ENCODE results near the gene IGLL5.

Gene IGLL5

DNA sequence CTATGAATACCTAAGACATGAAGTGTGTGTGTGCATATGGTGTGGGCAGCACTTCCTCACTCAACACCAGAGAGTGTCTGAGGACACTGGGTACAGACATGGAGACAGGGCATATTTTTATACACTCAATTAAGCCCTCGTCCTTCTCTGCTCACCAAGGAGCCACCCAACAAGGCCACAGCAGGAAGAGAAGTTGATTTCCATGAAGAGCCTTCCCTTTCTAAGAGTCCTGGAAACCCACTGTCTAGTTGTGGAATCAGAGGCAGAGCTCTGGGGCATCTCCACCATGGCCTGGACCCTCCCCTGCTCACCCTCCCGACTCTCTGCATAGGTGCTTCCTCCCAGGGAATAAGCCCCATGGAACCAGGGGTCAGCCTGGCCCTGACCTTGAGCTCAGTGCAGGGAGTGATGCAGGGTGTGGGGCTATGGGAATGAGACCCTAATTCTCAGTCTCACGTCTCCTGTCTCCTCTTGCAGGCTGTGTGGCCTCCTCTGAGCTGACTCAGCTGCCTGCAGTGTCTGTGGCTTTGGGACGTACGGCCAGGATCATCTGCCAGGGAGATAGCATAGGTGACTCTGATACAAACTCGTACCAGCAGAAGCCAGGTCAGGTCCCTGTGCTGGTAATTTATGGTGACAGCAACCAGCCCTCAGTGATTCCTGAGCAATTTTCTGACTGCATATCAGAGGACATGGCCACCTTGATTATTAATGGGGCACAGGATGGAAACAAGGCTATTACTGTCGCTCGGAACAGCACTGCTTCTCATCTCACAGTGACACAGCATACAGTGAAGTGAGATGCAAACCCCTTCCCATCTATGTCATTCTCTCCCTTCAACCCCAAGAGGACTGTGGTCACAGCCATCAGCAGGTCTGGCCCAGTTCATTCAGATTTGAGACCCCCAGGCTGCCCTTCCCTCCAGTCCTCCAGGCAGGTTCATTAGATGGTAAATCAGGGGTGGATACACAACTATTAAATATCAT lies 14.6 kb upstream of the IGLL5 start:
- Mint-ChIP-seq H3K4me3 (no peak overlapping the region), H3K27ac (no peak overlapping the region), H3K9me3 (peaks cover 2% of the 10 kb centered on the region), H3K36me3 (no peaks in the 10 kb centered on the region), H3K4me1 (peaks cover 36% of the 10 kb centered on the region), H3K27me3 (peaks cover 10% of the 10 kb centered on the region)
- no peak for ATAC-seq

DNA sequence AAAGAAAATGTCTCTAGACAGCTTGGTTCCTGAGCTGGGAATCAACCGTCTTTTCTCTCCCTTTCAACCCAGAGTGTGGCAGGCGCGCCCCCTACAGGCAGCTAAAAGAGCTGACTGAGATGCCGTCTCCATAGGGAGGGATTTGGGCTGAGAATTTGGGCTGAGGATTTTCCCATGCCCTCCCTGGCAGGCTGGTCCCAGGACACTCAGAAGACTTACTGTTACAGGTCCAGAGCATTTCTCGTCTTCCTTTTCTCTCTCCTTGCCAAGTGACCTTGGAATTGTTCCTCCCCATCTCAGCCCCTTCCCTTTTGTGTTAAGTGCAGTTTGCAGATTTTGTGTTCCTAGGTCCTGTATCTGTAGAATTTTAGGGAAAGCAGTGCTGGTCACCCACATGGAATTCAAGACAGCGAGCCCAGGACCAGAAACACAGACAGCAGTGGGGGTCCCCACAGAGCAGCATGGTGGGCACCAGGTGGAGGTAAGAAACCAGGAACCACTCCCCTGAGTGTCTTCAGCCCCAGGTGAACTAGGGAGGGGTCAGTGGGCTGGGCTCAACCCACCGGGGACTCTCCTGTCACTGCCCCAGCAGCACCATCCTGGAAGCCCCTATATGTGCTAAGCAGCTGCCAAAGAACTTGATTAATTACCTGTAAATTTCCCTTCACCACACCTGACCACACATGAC lies 9.9 kb upstream of the IGLL5 start:
- no peak for ATAC-seq
- Mint-ChIP-seq H3K27ac (no peak overlapping the region), H3K27me3 (peaks cover 7% of the 10 kb centered on the region), H3K4me3 (no peak overlapping the region), H3K36me3 (no peaks in the 10 kb centered on the region), H3K4me1 (peaks cover 56% of the 10 kb centered on the region), H3K9me3 (no peaks in the 10 kb centered on the region)

DNA sequence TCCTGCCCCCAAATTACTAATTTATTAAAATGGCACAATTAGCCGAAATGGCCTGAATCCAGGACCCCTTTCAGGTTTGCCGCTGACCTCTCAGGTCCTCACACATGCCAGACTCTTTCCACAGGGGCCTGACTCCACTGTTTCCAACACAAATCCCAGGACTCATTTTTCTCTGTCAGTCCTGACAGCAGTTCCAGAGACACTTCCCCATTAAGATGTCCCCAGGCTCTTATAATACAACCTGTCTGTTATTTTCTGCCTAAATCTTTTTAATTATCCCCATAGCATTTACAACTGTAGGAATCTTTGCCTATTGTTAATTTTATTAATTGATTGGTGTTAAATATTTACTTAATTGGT lies 9.4 kb upstream of the IGLL5 start:
- H3K4me1 Mint-ChIP-seq, result peaks cover 61% of the 10 kb centered on the region
- no peak overlapping the region for H3K4me3 Mint-ChIP-seq
- no peaks in the 10 kb centered on the region for H3K9me3 Mint-ChIP-seq
- no peak overlapping the region for H3K27ac Mint-ChIP-seq
- ATAC-seq, result no peak
- H3K36me3 Mint-ChIP-seq, result no peaks in the 10 kb centered on the region
- peaks cover 7% of the 10 kb centered on the region for H3K27me3 Mint-ChIP-seq

DNA sequence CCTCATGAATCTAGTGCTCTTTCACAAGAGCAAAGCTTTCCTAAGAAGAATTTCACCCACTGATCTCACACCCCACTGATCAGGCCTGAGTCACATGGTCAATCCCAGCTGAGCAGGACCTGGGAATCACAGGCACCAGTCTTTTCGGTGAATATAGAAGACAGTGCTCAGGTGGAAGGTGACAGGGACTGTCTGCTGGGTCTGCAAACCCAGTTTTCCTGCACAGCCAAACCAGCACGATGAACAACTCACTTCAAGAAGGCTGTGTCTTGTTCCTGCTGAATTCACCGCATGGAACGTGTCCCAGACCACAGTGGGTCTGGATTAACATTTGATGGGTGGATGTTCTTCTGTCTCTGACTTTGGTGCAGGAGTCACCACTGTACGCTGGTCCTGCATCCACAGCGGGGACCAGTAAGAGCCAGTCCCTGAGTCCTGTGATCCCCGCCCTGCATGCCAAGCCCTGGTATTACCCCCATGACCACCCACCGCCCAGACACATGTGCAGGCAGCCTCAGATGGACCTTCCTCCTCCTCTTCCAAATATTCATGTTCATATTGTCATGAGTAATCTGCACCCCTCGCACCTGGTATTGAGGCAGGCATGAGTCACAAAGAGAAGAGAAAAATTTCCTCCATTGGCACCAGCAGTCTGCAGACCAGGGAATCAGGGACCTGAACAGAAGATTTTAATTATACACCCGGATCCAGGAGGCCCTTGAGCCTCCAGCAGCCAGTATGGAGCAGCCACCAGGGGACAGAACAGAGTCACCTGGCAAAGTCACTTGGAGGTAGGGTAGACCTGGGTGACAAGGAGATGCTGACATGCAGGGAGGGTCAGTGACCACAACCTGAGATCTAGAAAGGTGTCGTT lies 8.6 kb upstream of the IGLL5 start:
- Mint-ChIP-seq H3K4me3 (no peak overlapping the region), H3K4me1 (peaks cover 69% of the 10 kb centered on the region), H3K9me3 (no peaks in the 10 kb centered on the region), H3K27me3 (peaks cover 7% of the 10 kb centered on the region), H3K27ac (no peak overlapping the region), H3K36me3 (no peaks in the 10 kb centered on the region)
- no peak for ATAC-seq

DNA sequence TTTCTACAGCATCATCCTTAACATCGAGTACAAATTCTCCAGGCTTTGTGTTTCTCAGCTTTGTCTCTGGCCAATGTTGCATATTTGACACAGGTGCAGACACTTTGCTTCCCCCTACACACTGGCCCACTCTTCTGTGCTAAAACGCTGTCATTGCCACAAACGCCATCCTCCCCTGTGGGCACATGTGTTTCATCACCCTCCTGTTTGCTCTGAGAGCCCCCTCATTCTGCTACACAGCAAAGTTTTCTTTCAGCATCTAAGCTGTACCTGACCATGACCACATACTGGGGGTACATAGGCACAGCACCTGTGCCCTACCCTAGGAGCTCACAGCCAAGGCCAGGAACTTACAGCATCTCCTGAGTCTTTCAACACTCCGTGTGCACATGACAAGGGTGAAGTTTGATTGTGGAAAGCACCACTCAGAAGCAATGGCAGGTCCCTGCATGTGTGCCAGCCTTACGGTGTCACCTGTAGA lies 7.9 kb upstream of the IGLL5 start:
- Mint-ChIP-seq H3K36me3 (no peaks in the 10 kb centered on the region), H3K4me1 (peaks cover 76% of the 10 kb centered on the region), H3K27me3 (peaks cover 7% of the 10 kb centered on the region), H3K4me3 (no peak overlapping the region), H3K9me3 (no peaks in the 10 kb centered on the region), H3K27ac (no peak overlapping the region)
- no peak for ATAC-seq

DNA sequence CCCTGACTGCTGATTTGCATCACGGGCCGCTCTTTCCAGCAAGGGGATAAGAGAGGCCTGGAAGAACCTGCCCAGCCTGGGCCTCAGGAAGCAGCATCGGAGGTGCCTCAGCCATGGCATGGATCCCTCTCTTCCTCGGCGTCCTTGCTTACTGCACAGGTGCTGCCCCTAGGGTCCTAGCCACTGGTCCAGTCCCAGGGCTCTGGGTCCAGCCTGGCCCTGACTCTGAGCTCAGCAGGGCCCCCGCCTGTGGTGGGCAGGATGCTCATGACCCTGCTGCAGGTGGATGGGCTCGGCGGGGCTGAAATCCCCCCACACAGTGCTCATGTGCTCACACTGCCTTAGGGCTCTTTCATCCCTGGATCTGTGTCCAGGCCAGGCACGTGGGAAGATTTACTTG lies 7.0 kb upstream of the IGLL5 start:
- peaks cover 86% of the 10 kb centered on the region for H3K4me1 Mint-ChIP-seq
- ATAC-seq, result no peak
- H3K27ac Mint-ChIP-seq, result peak overlapping the region; percentile 44
- H3K9me3 Mint-ChIP-seq, result no peaks in the 10 kb centered on the region
- peaks cover 7% of the 10 kb centered on the region for H3K27me3 Mint-ChIP-seq
- no peaks in the 10 kb centered on the region for H3K36me3 Mint-ChIP-seq
- H3K4me3 Mint-ChIP-seq, result peak overlapping the region; percentile 23

DNA sequence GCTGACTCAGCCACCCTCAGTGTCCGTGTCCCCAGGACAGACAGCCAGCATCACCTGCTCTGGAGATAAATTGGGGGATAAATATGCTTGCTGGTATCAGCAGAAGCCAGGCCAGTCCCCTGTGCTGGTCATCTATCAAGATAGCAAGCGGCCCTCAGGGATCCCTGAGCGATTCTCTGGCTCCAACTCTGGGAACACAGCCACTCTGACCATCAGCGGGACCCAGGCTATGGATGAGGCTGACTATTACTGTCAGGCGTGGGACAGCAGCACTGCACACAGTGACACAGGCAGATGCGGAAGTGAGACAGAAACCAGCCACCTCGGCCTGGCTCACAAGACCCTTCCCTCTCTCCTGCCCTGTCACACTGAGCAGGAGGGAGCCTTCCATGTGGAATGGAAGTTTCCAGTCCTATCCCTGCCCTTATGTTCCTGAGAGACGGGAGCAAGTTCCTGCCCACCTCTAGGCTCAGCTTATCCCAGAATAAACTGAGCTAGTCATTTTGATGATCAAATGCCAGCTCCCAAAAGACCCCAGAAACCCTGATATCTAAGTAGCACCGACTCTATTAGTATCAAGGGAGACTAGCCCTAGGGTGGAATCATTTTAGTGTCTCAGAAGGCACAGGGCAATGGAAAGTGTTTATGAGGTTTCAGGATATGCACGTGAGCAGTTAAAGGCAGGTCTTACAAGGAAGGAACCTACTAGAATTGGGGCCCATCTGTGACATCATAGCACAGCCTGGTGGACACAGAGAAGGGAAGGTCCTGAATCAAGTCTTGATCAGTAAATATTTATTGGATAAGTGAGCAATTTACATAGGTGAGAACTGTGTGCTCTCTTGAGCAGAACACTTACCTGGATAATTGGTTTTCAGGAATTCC lies 6.3 kb upstream of the IGLL5 start:
- H3K4me1 Mint-ChIP-seq, result peaks cover 82% of the 10 kb centered on the region
- peak overlapping the region; percentile 44 for H3K27ac Mint-ChIP-seq
- peaks cover 7% of the 10 kb centered on the region for H3K27me3 Mint-ChIP-seq
- H3K9me3 Mint-ChIP-seq, result no peaks in the 10 kb centered on the region
- ATAC-seq, result peak; percentile 46
- H3K36me3 Mint-ChIP-seq, result no peaks in the 10 kb centered on the region
- H3K4me3 Mint-ChIP-seq, result peak overlapping the region; percentile 23

DNA sequence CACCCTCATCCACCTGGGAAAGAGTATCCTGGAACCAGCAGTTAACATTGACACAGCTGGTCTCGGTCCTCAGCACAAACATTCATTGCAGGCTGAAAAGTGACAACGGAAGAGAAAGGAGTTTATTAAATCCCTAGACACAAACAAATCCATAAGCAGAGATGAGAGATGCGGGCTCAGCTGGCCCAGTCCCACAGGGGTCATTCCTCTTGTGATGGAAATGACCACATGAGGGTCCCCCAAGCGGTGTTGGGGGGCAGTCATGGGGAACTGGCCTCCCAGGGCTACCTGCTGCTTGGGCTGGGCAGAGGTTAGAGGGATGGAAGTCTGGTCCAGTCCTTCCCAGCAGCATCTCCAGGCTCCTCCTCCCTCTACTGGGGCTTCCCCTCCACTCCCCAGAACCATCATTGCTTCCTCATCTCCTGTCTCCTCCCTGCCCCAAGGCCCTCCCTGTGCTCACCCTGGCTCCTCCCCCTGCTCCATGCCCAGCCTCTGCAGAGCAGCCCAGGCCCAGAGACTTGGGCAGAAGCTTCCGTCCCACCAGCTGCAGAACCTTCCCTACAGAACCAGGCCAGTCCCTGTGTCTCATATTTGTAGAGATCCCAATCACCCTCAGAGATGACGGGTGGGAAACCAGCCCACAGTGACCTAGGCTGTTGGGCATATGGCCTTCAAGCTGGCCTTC lies 5.4 kb upstream of the IGLL5 start:
- Mint-ChIP-seq H3K9me3 (no peaks in the 10 kb centered on the region), H3K27ac (no peak overlapping the region), H3K36me3 (no peaks in the 10 kb centered on the region), H3K27me3 (peaks cover 7% of the 10 kb centered on the region), H3K4me1 (peaks cover 81% of the 10 kb centered on the region), H3K4me3 (peak overlapping the region; percentile 4)
- no peak for ATAC-seq

DNA sequence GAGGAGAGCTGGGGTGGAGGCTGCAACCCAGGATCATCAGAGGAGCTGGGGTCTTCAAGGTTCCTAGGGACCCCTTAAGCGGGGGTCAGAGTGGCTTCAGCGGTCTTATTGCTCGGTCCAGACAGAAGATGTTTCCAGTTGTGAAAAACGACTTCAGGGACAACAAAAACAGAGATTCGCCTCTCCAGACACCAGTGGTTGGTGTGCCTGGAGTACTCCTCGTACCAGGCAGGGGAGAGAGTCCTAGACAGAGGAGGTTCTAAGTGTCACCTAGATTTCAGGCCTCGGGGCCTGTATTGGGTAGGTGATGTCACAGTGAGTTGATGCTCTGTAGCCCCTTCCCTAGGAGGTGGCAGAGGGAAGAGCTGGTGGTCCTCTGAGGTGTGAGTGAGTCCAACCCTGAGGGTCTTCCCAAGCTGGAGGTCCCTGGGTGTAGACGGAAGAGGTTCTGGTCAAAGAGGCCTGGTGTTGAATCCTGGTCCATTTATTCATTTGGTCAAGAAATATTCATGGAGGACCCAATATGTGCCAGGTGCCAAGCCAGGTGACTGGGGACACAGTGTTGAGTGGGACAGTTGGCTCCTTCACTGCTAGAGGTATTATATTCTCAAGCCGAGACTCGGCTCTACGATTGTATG lies 4.4 kb upstream of the IGLL5 start:
- Mint-ChIP-seq H3K9me3 (no peaks in the 10 kb centered on the region), H3K4me3 (no peak overlapping the region), H3K27me3 (peaks cover 8% of the 10 kb centered on the region), H3K27ac (no peak overlapping the region), H3K4me1 (peaks cover 83% of the 10 kb centered on the region), H3K36me3 (no peaks in the 10 kb centered on the region)
- ATAC-seq, result no peak

DNA sequence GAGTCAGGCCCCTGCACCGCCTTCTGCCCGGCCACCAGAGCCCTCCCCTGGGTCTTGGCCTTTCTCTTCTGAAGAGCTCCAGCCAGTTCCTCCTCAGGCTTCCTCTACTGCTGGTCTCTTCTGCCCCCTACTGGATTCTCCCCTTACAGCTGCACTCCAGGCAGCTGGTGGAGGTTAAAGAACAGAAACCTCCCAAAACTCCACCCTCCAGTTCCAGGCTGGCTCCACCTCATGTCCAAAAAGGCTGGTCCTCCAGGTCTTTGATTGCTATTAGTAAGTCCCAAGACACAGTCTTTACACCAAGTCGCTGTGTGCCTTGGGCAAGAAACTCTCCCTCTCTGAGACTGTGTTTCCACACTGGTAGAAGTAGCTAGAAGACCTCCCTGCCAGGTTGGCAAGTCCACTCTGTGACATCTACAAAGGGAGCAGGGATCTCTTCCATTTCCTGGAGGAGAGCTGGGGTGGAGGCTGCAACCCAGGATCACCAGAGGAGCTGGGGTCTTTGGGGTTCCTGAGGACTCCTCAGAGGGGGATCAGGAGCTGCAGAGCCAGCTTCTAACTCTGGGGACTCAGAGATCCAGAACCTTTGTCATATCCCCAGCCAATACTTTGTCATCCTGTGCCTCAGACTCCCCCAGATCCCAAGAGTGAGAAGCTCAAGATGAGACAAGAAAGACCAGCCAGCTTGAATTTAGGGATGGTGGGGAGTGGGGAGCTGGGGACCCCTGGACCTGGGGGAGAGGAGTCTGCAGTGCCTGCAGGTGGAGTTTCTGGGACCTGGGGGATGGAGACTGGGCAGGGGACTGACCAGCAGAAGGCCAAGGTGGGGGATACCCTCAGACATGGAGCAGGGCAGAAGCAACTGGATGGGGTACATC lies 3.4 kb upstream of the IGLL5 start:
- H3K4me1 Mint-ChIP-seq, result peaks cover 87% of the 10 kb centered on the region
- peak overlapping the region; percentile 28 for H3K4me3 Mint-ChIP-seq
- peak overlapping the region; percentile 59 for H3K27ac Mint-ChIP-seq
- peak; percentile 82 for ATAC-seq
- peaks cover 17% of the 10 kb centered on the region for H3K27me3 Mint-ChIP-seq
- H3K9me3 Mint-ChIP-seq, result no peaks in the 10 kb centered on the region
- H3K36me3 Mint-ChIP-seq, result no peaks in the 10 kb centered on the region

DNA sequence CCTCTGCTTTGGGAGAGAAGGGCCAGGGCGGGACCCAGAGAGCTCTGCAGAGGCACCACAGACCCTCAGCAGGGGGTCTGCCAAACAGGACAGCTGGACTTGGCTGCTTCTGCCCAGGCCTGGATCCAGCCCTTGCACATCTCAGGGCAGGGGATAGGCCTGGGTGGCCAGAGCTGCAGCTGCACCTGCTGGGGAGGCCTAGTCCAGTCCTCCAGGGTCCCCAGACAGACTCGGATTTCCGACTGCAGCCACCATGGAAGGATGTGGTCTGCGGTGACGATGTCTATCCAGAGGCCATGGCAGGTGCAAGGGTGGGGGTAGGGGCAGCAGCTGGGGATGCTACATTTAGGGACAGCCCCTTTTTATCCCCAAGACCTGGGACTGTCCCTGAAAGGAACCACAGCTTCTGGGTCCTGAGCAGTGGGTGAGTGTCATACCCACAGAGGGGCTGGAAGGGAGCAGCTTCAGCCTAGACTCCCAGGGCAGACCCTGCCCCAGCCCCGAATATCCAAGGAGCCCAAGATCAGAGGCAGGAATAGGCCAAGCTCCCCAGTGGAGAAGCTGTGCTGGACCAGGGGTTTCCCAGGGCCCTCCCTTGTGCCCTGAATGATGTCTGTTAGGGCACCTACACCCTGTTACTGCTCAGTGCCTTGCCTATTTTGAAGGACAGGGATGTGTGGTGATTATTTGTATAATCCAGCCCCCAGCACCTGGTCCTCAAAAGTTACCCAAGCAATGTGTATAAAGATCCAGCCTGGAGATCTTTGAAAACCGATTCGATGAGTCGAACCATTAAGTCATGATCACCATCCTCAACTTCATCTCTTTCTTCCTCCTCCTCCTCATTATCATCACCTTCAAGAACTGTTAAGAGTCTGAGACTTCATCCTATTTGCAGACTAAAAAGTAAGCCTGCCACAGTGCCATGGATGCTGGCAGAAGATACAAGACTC lies 2.5 kb upstream of the IGLL5 start:
- H3K27me3 Mint-ChIP-seq, result peaks cover 19% of the 10 kb centered on the region
- ATAC-seq, result peak; percentile 91
- H3K36me3 Mint-ChIP-seq, result no peaks in the 10 kb centered on the region
- no peaks in the 10 kb centered on the region for H3K9me3 Mint-ChIP-seq
- H3K27ac Mint-ChIP-seq, result peak overlapping the region; percentile 59
- peaks cover 79% of the 10 kb centered on the region for H3K4me1 Mint-ChIP-seq
- no peak overlapping the region for H3K4me3 Mint-ChIP-seq

DNA sequence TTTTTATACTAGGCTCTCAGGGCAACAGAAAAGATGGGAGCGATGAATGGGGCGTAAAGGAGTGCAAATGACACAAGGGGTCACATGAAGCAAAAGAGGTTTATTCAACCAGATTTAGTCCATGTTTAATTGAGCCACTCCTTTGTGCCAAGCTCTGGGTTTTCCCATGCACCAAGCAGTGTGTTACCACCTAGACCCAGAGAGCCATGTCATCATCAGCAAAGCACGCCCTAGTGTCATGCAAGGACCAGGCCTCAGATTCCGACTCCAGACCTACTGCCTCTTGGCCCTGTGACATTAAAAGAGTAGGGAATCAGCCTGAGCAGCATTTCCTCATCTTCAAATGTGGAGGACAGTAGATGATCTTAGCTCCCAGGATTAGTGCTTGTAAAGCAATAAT lies 1.1 kb upstream of the IGLL5 start:
- H3K36me3 Mint-ChIP-seq, result no peaks in the 10 kb centered on the region
- no peak for ATAC-seq
- H3K27me3 Mint-ChIP-seq, result peaks cover 19% of the 10 kb centered on the region
- peaks cover 66% of the 10 kb centered on the region for H3K4me1 Mint-ChIP-seq
- H3K4me3 Mint-ChIP-seq, result no peak overlapping the region
- no peak overlapping the region for H3K27ac Mint-ChIP-seq
- no peaks in the 10 kb centered on the region for H3K9me3 Mint-ChIP-seq
